Suprapubic skin (tissue), 3 donors: ENCODE measurements around the gene SLC9A9.

Source experiments
- CTCF ChIP-seq, 2 donors: fragments of 200-600 bp in 1 of 2; fragments of 450-650 bp in 1 of 2; sonication (generic) in 1 of 2; IDR thresholded peaks; one replicate each; pipeline ENCODE4 v1.5.1; 2016 to 2019; ENCODE audit warnings: antibody characterized with exemption in 2 of 2, mild to moderate bottlenecking in 1 of 2, moderate library complexity in 1 of 2
- EP300 ChIP-seq: sonication (generic); formaldehyde crosslinking; IDR thresholded peaks from one replicate; pipeline ENCODE4 v1.6.1; 2017; ENCODE audit warnings: antibody characterized with exemption
- POLR2A ChIP-seq, 2 donors: fragments of 450-650 bp; IDR thresholded peaks; one replicate each; pipeline ENCODE4 v1.6.1; 2017; ENCODE audit warnings: antibody characterized with exemption in 2 of 2, mild to moderate bottlenecking in 2 of 2, moderate library complexity in 2 of 2

- no peak for TF ChIP-seq CTCF (IDR thresholded peaks at IDR 0.05)
- no peak for TF ChIP-seq POLR2A (IDR thresholded peaks at IDR 0.05)
- no peak for TF ChIP-seq EP300
Observed at GRCh38 chr3:143464850-143465249, 383.4 kb downstream of the SLC9A9 start.
